Mucosa of descending colon (tissue), 3 donors: ENCODE measurements around the gene BHLHE41. TPM values are rescaled to one million over a fixed set of nuclear protein-coding genes. Genes with fewer than 3 reads are reported as not detected.

Experiments
- ATAC-seq: fragments of 200-7000 bp; cut with Tn5 transposase; one replicate; pipeline ENCODE4 v1.9.1; 2020; ENCODE audit warnings: mild to moderate bottlenecking, moderate library complexity
- DNase-seq, 3 donors: peaks; one replicate each; pipeline ENCODE4 v3.0.0-alpha.2; 2020
- H3K36me3 ChIP-seq: fragments of 200-600 bp; one replicate; pipeline ENCODE4 v1.8.0; 2021; ENCODE audit warnings: low read depth, mild to moderate bottlenecking
- H3K4me1 ChIP-seq: fragments of 200-600 bp; one replicate; pipeline ENCODE4 v1.8.0; 2021; ENCODE audit warnings: low read depth, mild to moderate bottlenecking
- H3K4me3 ChIP-seq: fragments of 200-600 bp; one replicate; pipeline ENCODE4 v1.8.0; 2021; ENCODE audit warnings: mild to moderate bottlenecking
- H3K9me3 ChIP-seq: fragments of 200-600 bp; one replicate; pipeline ENCODE4 v1.8.0; 2021; ENCODE audit warnings: mild to moderate bottlenecking
- CTCF ChIP-seq: fragments of 200-600 bp; IDR thresholded peaks from one replicate; pipeline ENCODE4 v1.8.0; 2022; ENCODE audit warnings: antibody characterized with exemption, mild to moderate bottlenecking
- intact Hi-C, 2 donors: fragments of 100-400 bp; cut with DNase I in 1 of 2; cut with micrococcal nuclease in 1 of 2; formaldehyde crosslinking; loops; one replicate each; pipeline versions ENCODE4 v1.11.0 to v1.11.1; 2022; cut with DNase I, micrococcal nuclease
- total RNA-seq, 3 donors: library from RNA; stranded (reverse); fragmentation: NEBNext Ultra II Directional in 2 of 3; extraction: Animal tissue kit (Norgen Biotek cat#: 25700) in 2 of 3; gene quantifications; one replicate each; pipeline versions ENCODE4 v1.2.1 to v1.2.4, GENCODE V29; 2021 to 2023
- donor health status: DM: no; HTN: no; CAD: no; lungs with moderate emphysema.
- donor health status: DM: no; HTN: no; CAD: no.
- donor health status: DM: no; HTN: yes; CAD: no.

Gene BHLHE41
- total RNA-seq, 3 donors from 2014 or later: 41.0 to 91.9 (median 43.0) TPM

- Histone ChIP-seq H3K36me3 (no peaks in the 10 kb centered on the region), H3K9me3 (peaks cover 2% of the 10 kb centered on the region), H3K4me3 (no peak overlapping the region), H3K4me1 (no peaks in the 10 kb centered on the region)
- intact Hi-C loops: no loop called here
- no peak for TF ChIP-seq CTCF
- no peak for ATAC-seq
- DNase-seq: no peak
These were observed 37.9 kb downstream of the BHLHE41 start for GRCh38 chr12:26086936-26087335.

GRCh38 chr12:26080911-26081310 lies 43.9 kb downstream of the BHLHE41 start:
- Histone ChIP-seq H3K4me1 (no peaks in the 10 kb centered on the region), H3K36me3 (no peaks in the 10 kb centered on the region), H3K9me3 (peaks cover 7% of the 10 kb centered on the region), H3K4me3 (no peak overlapping the region)
- ATAC-seq (no peak), DNase-seq (no peak)
- no peak for TF ChIP-seq CTCF
- intact Hi-C loops: no loop called here

GRCh38 chr12:26077915-26078702 lies 46.7 kb downstream of the BHLHE41 start:
- ATAC-seq (no peak), DNase-seq (no peak)
- no peak for TF ChIP-seq CTCF
- no peaks in the 10 kb centered on the region for H3K4me1 ChIP-seq
- no peaks in the 10 kb centered on the region for H3K36me3 ChIP-seq
- peaks cover 7% of the 10 kb centered on the region for H3K9me3 ChIP-seq
- H3K4me3 ChIP-seq: no peak overlapping the region
- intact Hi-C loops: no loop called here

Other genes with a start within 250 kb of the BHLHE41 start
- gene RASSF8, start 166.4 kb downstream of the BHLHE41 start, total RNA-seq: 100 to 1,000 TPM in 1 of 3 donors, 1 to 10 TPM in 2; 3.2 to 109 (median 8.0) TPM
- 10 to 100 TPM; 12.8 to 42.7 (median 19.0) TPM for gene SSPN, start 70.5 kb upstream of the BHLHE41 start, total RNA-seq